Tibial nerve (tissue), 4 donors: ENCODE results near the gene RAD23A.

Source experiments
- CTCF ChIP-seq, 5 experiments: fragments of 200-600 bp in 3 of 5; fragments of 450-650 bp in 2 of 5; sonication (generic) in 3 of 5; IDR thresholded peaks; one replicate each; pipeline ENCODE4 v1.5.1; 2016 to 2019; ENCODE audit warnings: antibody characterized with exemption in 5 of 5, mild to moderate bottlenecking in 3 of 5, moderate library complexity in 2 of 5
- EP300 ChIP-seq, 2 donors: sonication (generic); formaldehyde crosslinking; IDR thresholded peaks; one replicate each; pipeline ENCODE4 v1.6.1; 2017; ENCODE audit warnings: antibody characterized with exemption in 2 of 2, mild to moderate bottlenecking in 1 of 2
- POLR2A ChIP-seq, 2 donors: fragments of 450-650 bp; IDR thresholded peaks; one replicate each; pipeline ENCODE4 v1.6.1; 2017; ENCODE audit warnings: antibody characterized with exemption in 2 of 2, mild to moderate bottlenecking in 2 of 2, moderate library complexity in 2 of 2

DNA sequence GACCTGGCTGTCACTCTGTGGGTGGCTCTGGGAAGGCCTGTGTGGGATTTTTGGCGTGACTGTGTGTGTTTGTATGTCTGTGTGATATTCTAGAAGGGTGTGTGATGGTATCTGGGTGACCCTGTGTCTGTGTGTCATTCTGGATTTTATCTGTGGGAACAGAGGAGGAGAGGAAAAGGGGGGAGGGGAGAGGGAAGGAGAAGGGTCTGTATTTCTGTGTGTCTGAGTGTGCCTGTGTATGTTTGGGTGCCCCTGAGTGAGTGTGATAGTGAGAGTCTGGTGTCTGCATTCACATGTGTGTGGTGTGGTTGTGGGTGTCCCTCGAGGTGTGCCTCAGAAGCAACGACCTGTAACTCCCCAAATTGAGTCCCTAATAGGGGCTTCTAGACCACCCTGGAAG is 41.5 kb downstream of the RAD23A start:
- TF ChIP-seq POLR2A (IDR thresholded peaks at IDR 0.05): no peak
- TF ChIP-seq CTCF (IDR thresholded peaks at IDR 0.05): no peak
- no peak for TF ChIP-seq EP300 (IDR thresholded peaks at IDR 0.05)
